Measurements from ENCODE around the gene LMBRD1. TPM values are rescaled to one million over a fixed set of nuclear protein-coding genes. Genes with fewer than 3 reads are reported as not detected.

LMBRD1 gene
- total RNA-seq, 1 donor = 36.2 TPM

- DNase-seq (ENCODE audit: insufficient read length, low spot score, missing footprints) = no peak
- Histone ChIP-seq H3K36me3 (ENCODE audit: insufficient read depth, low read length) (no peaks in the 10 kb centered on the region), H3K9me3 (ENCODE audit: low read depth, low read length) (no peaks in the 10 kb centered on the region), H4K20me1 (ENCODE audit: insufficient read depth, low read length) (no peaks in the 10 kb centered on the region), H3K27me3 (ENCODE audit: insufficient read depth, low read length) (no peaks in the 10 kb centered on the region), H3K4me2 (ENCODE audit: insufficient read depth, low read length) (no peak overlapping the region), H2AFZ (ENCODE audit: low read length) (no peak overlapping the region), H3K27ac (ENCODE audit: low read depth, low read length) (no peak overlapping the region), H3K79me2 (ENCODE audit: insufficient read depth, low read length) (no peaks in the 10 kb centered on the region), H3K4me1 (ENCODE audit: insufficient read depth, low read length) (no peaks in the 10 kb centered on the region), H3K4me3 (ENCODE audit: insufficient read depth, low read length) (no peak overlapping the region)
- TF ChIP-seq CTCF (IDR thresholded peaks at IDR 0.05; ENCODE audit: extremely low read depth, low read depth, low read length) = no peak
Observed at GRCh38 chr6:69756907-69757306, 39.9 kb downstream of the LMBRD1 start.

GRCh38 chr6:69756366-69756765 lies 40.4 kb downstream of the LMBRD1 start:
- H3K4me3 ChIP-seq (ENCODE audit: insufficient read depth, low read length) = no peak overlapping the region
- no peaks in the 10 kb centered on the region for H3K79me2 ChIP-seq (ENCODE audit: insufficient read depth, low read length)
- H3K36me3 ChIP-seq (ENCODE audit: insufficient read depth, low read length) = no peaks in the 10 kb centered on the region
- no peak overlapping the region for H3K27ac ChIP-seq (ENCODE audit: low read depth, low read length)
- DNase-seq (ENCODE audit: insufficient read length, low spot score, missing footprints) = no peak
- H4K20me1 ChIP-seq (ENCODE audit: insufficient read depth, low read length) = no peaks in the 10 kb centered on the region
- H3K4me1 ChIP-seq (ENCODE audit: insufficient read depth, low read length) = no peaks in the 10 kb centered on the region
- no peaks in the 10 kb centered on the region for H3K27me3 ChIP-seq (ENCODE audit: insufficient read depth, low read length)
- H2AFZ ChIP-seq (ENCODE audit: low read length) = no peak overlapping the region
- H3K4me2 ChIP-seq (ENCODE audit: insufficient read depth, low read length) = no peak overlapping the region
- TF ChIP-seq CTCF (IDR thresholded peaks at IDR 0.05; ENCODE audit: extremely low read depth, low read depth, low read length) = no peak
- H3K9me3 ChIP-seq (ENCODE audit: low read depth, low read length) = no peaks in the 10 kb centered on the region

- Histone ChIP-seq H4K20me1 (ENCODE audit: insufficient read depth, low read length) (no peaks in the 10 kb centered on the region), H3K36me3 (ENCODE audit: insufficient read depth, low read length) (no peaks in the 10 kb centered on the region), H3K4me1 (ENCODE audit: insufficient read depth, low read length) (no peaks in the 10 kb centered on the region), H3K79me2 (ENCODE audit: insufficient read depth, low read length) (no peaks in the 10 kb centered on the region), H2AFZ (ENCODE audit: low read length) (no peak overlapping the region), H3K27me3 (ENCODE audit: insufficient read depth, low read length) (no peaks in the 10 kb centered on the region), H3K4me3 (ENCODE audit: insufficient read depth, low read length) (no peak overlapping the region), H3K27ac (ENCODE audit: low read depth, low read length) (no peak overlapping the region), H3K4me2 (ENCODE audit: insufficient read depth, low read length) (no peak overlapping the region), H3K9me3 (ENCODE audit: low read depth, low read length) (no peaks in the 10 kb centered on the region)
- TF ChIP-seq CTCF (IDR thresholded peaks at IDR 0.05; ENCODE audit: extremely low read depth, low read depth, low read length) = no peak
- no peak for DNase-seq (ENCODE audit: insufficient read length, low spot score, missing footprints)
Observed at GRCh38 chr6:69735027-69735426, 61.8 kb downstream of the LMBRD1 start.

GRCh38 chr6:69732640-69733039 lies 64.2 kb downstream of the LMBRD1 start:
- DNase-seq (ENCODE audit: insufficient read length, low spot score, missing footprints) = peak; percentile 77

More at GRCh38 chr6:69732640-69733039, 64.2 kb downstream of the LMBRD1 start:
- H3K4me2 ChIP-seq (ENCODE audit: insufficient read depth, low read length) = no peak overlapping the region
- no peak overlapping the region for H3K4me3 ChIP-seq (ENCODE audit: insufficient read depth, low read length)
- H3K27me3 ChIP-seq (ENCODE audit: insufficient read depth, low read length) = no peaks in the 10 kb centered on the region
- no peak overlapping the region for H2AFZ ChIP-seq (ENCODE audit: low read length)
- no peaks in the 10 kb centered on the region for H3K9me3 ChIP-seq (ENCODE audit: low read depth, low read length)
- no peak overlapping the region for H3K27ac ChIP-seq (ENCODE audit: low read depth, low read length)
- peak; percentile 26 for TF ChIP-seq CTCF (IDR thresholded peaks at IDR 0.05; ENCODE audit: extremely low read depth, low read depth, low read length)
- no peaks in the 10 kb centered on the region for H3K4me1 ChIP-seq (ENCODE audit: insufficient read depth, low read length)
- H3K79me2 ChIP-seq (ENCODE audit: insufficient read depth, low read length) = no peaks in the 10 kb centered on the region
- H4K20me1 ChIP-seq (ENCODE audit: insufficient read depth, low read length) = no peaks in the 10 kb centered on the region
- H3K36me3 ChIP-seq (ENCODE audit: insufficient read depth, low read length) = no peaks in the 10 kb centered on the region

Data from osteoblast (primary cell).